K562 (cell line): Measurements from ENCODE around the gene CRYM. TPM values are rescaled to one million over a fixed set of nuclear protein-coding genes. Genes with fewer than 3 reads are reported as not detected.

Experiments
- ATAC-seq: fragments of 200-7000 bp; cut with Tn5 transposase; 3 replicates; pipeline ENCODE4 v1.9.1; 2020; ENCODE audit warnings: moderate library complexity
- BruUV-seq: library from RNA; stranded (reverse); fragments of 400-500 nt; replicated peaks from 2 replicates; lab custom pipeline; 2021; lab: Mats Ljungman, UMichigan
- CTCF ChIA-PET: fragments of 300-600 bp; formaldehyde crosslinking; extraction: SDS; loops from one replicate; lab custom pipeline; 2021; ENCODE audit warnings: low intra/inter-chr PET ratio; lab: Yijun Ruan, JAX
- POLR2A ChIA-PET: fragments of 300-600, 350-650 bp; sonication (Branson Sonifier 250); formaldehyde crosslinking; extraction: SDS; loops from one replicate; lab custom pipeline; 2021; ENCODE audit warnings: antibody characterized with exemption, inconsistent platforms; lab: Yijun Ruan, JAX
- DNase-seq, 4 experiments: peaks; one replicate each; pipeline versions ENCODE4 v3.0.0 to v3.0.0-alpha.2; 2011 to 2018; ENCODE audit warnings: low spot score in 3 of 4, mixed read lengths in 3 of 4; ENCODE audit errors: extremely low read depth in 1 of 4
- FAIRE-seq: peaks from 2 replicates; lab custom pipeline; 2011; peaks lifted over from hg19 to GRCh38; lab: Jason Lieb, UNC
- H2AFZ ChIP-seq: 2 replicates; pipeline ENCODE4 v1.6.0; 2011; ENCODE audit warnings: low read depth, low read length, control low read depth, inconsistent platforms
- H3K27ac ChIP-seq: fragments of 200-600 bp; 3 replicates; pipeline ENCODE4 v1.8.0; 2011; ENCODE audit warnings: low read depth, mild to moderate bottlenecking, control low read depth, inconsistent platforms, low read length, moderate library complexity, mixed read lengths; ENCODE audit errors: extremely low read depth
- H3K27me3 ChIP-seq, 2 experiments: fragments of 300-600 bp in 1 of 2; 2 replicates in 1 of 2; 3 replicates in 1 of 2; pipeline versions ENCODE4 v1.6.0 to v1.8.0; 2011; ENCODE audit warnings: inconsistent platforms in 2 of 2, low read length in 2 of 2, mild to moderate bottlenecking in 1 of 2, mixed read lengths in 1 of 2, moderate library complexity in 1 of 2; ENCODE audit not compliant: control insufficient read depth in 2 of 2, insufficient read depth in 2 of 2
- H3K36me3 ChIP-seq: fragments of 300-600 bp; 3 replicates; pipeline ENCODE4 v1.8.0; 2011; ENCODE audit warnings: mild to moderate bottlenecking, low read length, inconsistent platforms; ENCODE audit not compliant: control insufficient read depth, insufficient read depth
- H3K4me1 ChIP-seq, 2 experiments: fragments of 200-600 bp in 1 of 2; replicated peaks in 1 of 2; 2 replicates in 1 of 2; 3 replicates in 1 of 2; pipeline versions ENCODE4 v1.5.1 to v1.8.0; 2011; ENCODE audit warnings: inconsistent platforms in 2 of 2, low read length in 2 of 2, mild to moderate bottlenecking in 1 of 2, mixed read lengths in 1 of 2, moderate library complexity in 1 of 2; ENCODE audit not compliant: control insufficient read depth in 2 of 2, insufficient read depth in 2 of 2
- H3K4me2 ChIP-seq: 2 replicates; pipeline ENCODE4 v1.6.1; 2011; ENCODE audit warnings: low read length, control low read depth, inconsistent platforms, mixed read lengths; ENCODE audit not compliant: insufficient read depth
- H3K4me3 ChIP-seq: fragments of 200-600 bp; sonication (generic), shearing (Covaris generic); 2 replicates; pipeline ENCODE4 v1.5.1; 2016; ENCODE audit warnings: control low read depth, inconsistent platforms
- H3K79me2 ChIP-seq: fragments of 200-600 bp; 3 replicates; pipeline ENCODE4 v1.8.0; 2011; ENCODE audit warnings: low read length, inconsistent platforms; ENCODE audit not compliant: control insufficient read depth, insufficient read depth
- H3K9ac ChIP-seq, 2 experiments: 2 replicates each; pipeline versions ENCODE4 v1.6.0 to v1.6.1; 2011; ENCODE audit warnings: low read depth in 2 of 2, low read length in 2 of 2, control low read depth in 1 of 2, inconsistent platforms in 1 of 2, mild to moderate bottlenecking in 1 of 2, mixed read lengths in 1 of 2; ENCODE audit not compliant: insufficient read depth in 1 of 2
- H3K9me1 ChIP-seq: one replicate; pipeline ENCODE4 v1.6.0; 2011; ENCODE audit warnings: inconsistent platforms, mild to moderate bottlenecking, low read length, moderate library complexity; ENCODE audit not compliant: control insufficient read depth, insufficient read depth
- H3K9me3 ChIP-seq: replicated peaks from 2 replicates; pipeline ENCODE4 v1.5.1; 2011; ENCODE audit warnings: low read depth, low read length, inconsistent platforms; ENCODE audit not compliant: control insufficient read depth, insufficient read depth
- H4K20me1 ChIP-seq: replicated peaks from 2 replicates; pipeline ENCODE4 v1.6.1; 2011; ENCODE audit warnings: low read length, inconsistent platforms, mixed read lengths; ENCODE audit not compliant: control insufficient read depth, insufficient read depth
- FOXA3 ChIP-seq, 2 experiments: fragments of 450-650 bp in 1 of 2; sonication (generic) in 1 of 2; formaldehyde crosslinking; IDR thresholded peaks in 1 of 2; conservative IDR thresholded peaks in 1 of 2; 2 replicates each; pipeline versions ENCODE4 v1.4.0 to v1.8.0; 2020 to 2022; ENCODE audit warnings: mild to moderate bottlenecking in 2 of 2, missing genetic modification reagents in 1 of 2
- RBM25 ChIP-seq: fragments of 200-400 bp; formaldehyde crosslinking; IDR thresholded peaks from 2 replicates; pipeline ENCODE4 v1.6.1; 2018; ENCODE audit warnings: low read length, low read depth, moderate library complexity; ENCODE audit not compliant: severe bottlenecking
- ZNF212 ChIP-seq: fragments of 450-650 bp; formaldehyde crosslinking; IDR thresholded peaks from 2 replicates; pipeline ENCODE4 v1.4.0; 2020; ENCODE audit warnings: mild to moderate bottlenecking
- ZNF239 ChIP-seq: fragments of 250-450 bp; sonication (Bioruptor Pico); IDR thresholded peaks from 2 replicates; pipeline ENCODE4 v1.4.0; 2020; ENCODE audit warnings: mild to moderate bottlenecking
- WGBS: fragments of 100-300 bp; shearing (Covaris generic); methylation state at CpG from one replicate; pipeline ENCODE4 v1.1.6; 2016; ENCODE audit warnings: low coverage, mixed read lengths; ENCODE audit not compliant: insufficient coverage; ENCODE audit errors: missing lambda C conversion rate; 5-methylcytosine and 5-hydroxymethylcytosine counted together
- in situ Hi-C: fragments of 300-500 bp; cut with MboI; formaldehyde crosslinking; loops from 4 replicates; pipeline ENCODE4 v1.15.0; 2018; ENCODE audit warnings: inconsistent platforms, mixed read lengths
- intact Hi-C: fragments of 100-400 bp; cut with micrococcal nuclease; formaldehyde crosslinking; loops from 2 replicates; pipeline ENCODE4 v1.14.2; 2022
- polyA plus RNA-seq, 8 experiments: library from polyadenylated mRNA; depleted of rRNA in 4 of 8; stranded (reverse) in 5 of 8; unstranded in 3 of 8; fragments of >200 nt; fragmentation: Nextera tagmentation in 2 of 8; fragmentation: Illumina TruSeq in 1 of 8; extraction: Ambion mirVana in 2 of 8; extraction: Trizol in 1 of 8; gene quantifications; 2 replicates each; pipeline versions ENCODE4 v1.2.1 to v1.2.3, GENCODE V29; 2011 to 2014; ENCODE audit warnings: inconsistent platforms in 1 of 8, missing spikeins in 1 of 8
- total RNA-seq, 7 experiments: library from RNA; depleted of rRNA in 6 of 7; stranded (reverse); fragments of >200 nt in 6 of 7; fragmentation: Illumina TruSeq in 2 of 7; extraction: Trizol in 2 of 7; gene quantifications; 2 replicates each; pipeline versions ENCODE4 v1.2.1 to v1.2.3, GENCODE V29; 2011 to 2021; ENCODE audit warnings: low replicate concordance in 1 of 7
- TF ChIP-seq, protein P1 (sequence below): fragments of 250-450 bp; sonication (Bioruptor Pico); IDR thresholded peaks from 2 replicates; pipeline ENCODE4 v1.4.0; 2020

The CRYM gene
- total and polyA plus RNA-seq, 9 of the 15 experiments (the other 6 are each of a cell fraction or from before 2014, with no cell fraction given), result 0.08 to 0.98 (median 0.47) TPM

DNA sequence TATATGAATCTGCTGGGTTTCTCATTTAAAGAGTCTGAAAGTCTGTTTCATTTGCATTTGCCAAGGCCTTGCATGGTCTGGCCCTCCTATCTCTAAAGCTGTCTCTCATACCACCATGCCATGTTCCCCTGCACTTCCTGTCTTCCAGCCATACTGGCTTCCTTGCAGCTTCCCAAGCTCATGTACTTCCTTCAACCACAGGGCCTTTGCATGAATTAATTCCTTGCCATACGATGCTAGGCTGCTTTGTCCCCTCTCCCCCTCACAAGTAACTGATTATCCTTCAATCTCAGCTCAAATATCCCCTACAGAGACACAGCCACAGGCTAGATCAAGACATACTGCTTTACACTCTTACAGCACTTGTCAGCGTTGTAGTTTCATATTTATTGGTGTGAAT lies 5.8 kb downstream of the CRYM start:
- H3K4me1 ChIP-seq, result peaks cover 0 to 2% of the 10 kb centered on the region in 2 experiments; a peak in 2 of 5 replicates
- H4K20me1 ChIP-seq, result no peaks in the 10 kb centered on the region
- in situ Hi-C loops (no loop called here), intact Hi-C loops (no loop called here)
- H3K9ac ChIP-seq, result no peak overlapping the region
- FAIRE-seq (no peak), DNase-seq (no peak), ATAC-seq (no peak)
- no peak overlapping the region for H3K4me3 ChIP-seq
- 6% methylated on average over 2 of the region's 2 CpGs for WGBS
- CTCF ChIA-PET, result no interaction called here
- H3K4me2 ChIP-seq, result no peak overlapping the region
- H3K79me2 ChIP-seq, result no peaks in the 10 kb centered on the region
- no peak overlapping the region for H2AFZ ChIP-seq
- H3K27ac ChIP-seq, result no peak overlapping the region
- peaks cover 12 to 28% of the 10 kb centered on the region in 2 experiments for H3K27me3 ChIP-seq
- no peaks in the 10 kb centered on the region for H3K9me3 ChIP-seq
- POLR2A ChIA-PET, result no interaction called here
- TF ChIP-seq ZNF239 (CRISPR knock-in tag) (no peak), RBM25 (peak; percentile 50), ZNF212 (CRISPR knock-in tag) (no peak), FOXA3 (CRISPR knock-in tag; conservative IDR thresholded peaks at IDR 0.05 in 1 of 2, IDR thresholded peaks at IDR 0.05 in 1 of 2) (no peak)
- TF ChIP-seq, protein P1, sequence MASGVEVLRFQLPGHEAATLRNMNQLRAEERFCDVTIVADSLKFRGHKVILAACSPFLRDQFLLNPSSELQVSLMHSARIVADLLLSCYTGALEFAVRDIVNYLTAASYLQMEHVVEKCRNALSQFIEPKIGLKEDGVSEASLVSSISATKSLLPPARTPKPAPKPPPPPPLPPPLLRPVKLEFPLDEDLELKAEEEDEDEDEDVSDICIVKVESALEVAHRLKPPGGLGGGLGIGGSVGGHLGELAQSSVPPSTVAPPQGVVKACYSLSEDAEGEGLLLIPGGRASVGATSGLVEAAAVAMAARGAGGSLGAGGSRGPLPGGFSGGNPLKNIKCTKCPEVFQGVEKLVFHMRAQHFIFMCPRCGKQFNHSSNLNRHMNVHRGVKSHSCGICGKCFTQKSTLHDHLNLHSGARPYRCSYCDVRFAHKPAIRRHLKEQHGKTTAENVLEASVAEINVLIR (CRISPR knock-in tag), result no peak
- no peaks in the 10 kb centered on the region for H3K9me1 ChIP-seq
- no peaks in the 10 kb centered on the region for H3K36me3 ChIP-seq
- no TSS peak for BruUV-seq
